Measurements from ENCODE around the gene WIZ.
"Not testable (repeated sequence)": the region's sequence is repeated elsewhere in the genome, so short reads cannot be mapped to it uniquely, and the experiment has no call there.

Gene WIZ

GRCh38 chr19:15449620-15450527 lies at the start of gene WIZ:
Gene WIZ (minus strand): TSS chr19:15449956. CDS start chr19:15448307, 1,649 bp downstream.
- peak; percentile 60 for DNase-seq

GRCh38 chr19:15498910-15499309 lies 49.2 kb upstream of the WIZ start:
- no peak for DNase-seq

- DNase-seq, result no peak
These were observed 48.6 kb upstream of the WIZ start for GRCh38 chr19:15498156-15498858.

DNA sequence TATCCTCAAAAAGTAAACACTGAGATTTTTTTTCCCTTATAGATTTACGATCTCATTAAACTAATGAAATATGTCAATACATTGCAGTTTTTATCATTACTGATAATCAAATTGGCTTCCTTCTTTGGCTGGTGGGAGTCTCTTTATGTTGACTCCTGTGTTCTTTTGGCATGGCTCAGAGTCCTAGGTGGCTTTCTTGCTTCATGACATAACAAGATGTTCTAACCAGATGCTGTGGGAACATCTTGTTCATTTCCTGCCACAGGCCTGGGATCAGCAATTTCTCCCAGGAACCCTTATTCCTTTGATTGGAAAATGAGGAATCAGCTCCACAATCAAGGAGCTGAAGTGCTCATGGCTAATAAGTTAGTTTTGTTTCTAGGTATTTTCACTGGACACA lies 45.4 kb upstream of the WIZ start:
- no peak for DNase-seq

GRCh38 chr19:15488489-15489226 lies 38.9 kb upstream of the WIZ start:
- DNase-seq, result no peak

- DNase-seq, result no peak
These were observed 37.3 kb upstream of the WIZ start for GRCh38 chr19:15487038-15487437.

DNA sequence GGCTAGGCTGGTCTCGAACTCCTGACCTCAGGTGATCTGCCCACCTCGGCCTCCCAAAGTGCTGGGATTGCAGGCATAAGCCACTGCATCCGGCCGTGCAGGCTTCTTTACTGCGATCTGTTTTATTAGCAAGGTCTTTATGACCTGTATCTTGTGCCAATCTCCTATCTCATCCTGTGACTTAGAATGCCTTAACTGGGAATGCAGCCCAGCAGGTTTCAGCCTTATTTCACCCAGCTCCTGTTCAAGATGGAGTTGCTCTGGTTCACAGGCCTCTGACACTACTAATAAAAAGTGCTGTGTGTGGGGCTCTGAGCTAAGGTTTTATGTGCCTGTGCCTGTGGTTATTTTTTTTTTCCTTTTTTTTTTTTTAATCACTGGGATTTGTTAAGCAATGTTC lies 36.0 kb upstream of the WIZ start:
- DNase-seq, result not testable (repeated sequence)

DNA sequence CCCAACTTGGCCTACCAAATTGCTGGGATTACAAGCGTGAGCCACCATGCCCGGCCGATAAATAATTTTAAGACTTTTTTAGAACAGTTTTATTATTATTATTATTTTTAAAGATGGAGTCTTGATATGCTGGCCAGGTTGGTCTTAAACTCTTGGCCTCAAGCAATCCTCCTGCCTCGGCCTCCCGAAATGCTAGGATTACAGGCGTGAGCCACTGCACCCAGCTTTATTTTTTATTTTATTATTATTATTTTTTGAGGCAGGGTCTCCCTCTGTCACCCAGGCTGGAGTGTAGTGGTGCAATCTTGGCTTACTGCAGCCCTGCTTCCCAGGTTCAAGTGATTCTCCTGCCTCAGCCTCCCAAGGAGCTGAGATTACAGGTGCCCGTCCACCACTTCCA lies 31.2 kb upstream of the WIZ start:
- DNase-seq, result not testable (repeated sequence)

GRCh38 chr19:15479391-15480345 lies 29.9 kb upstream of the WIZ start, which contains the start of gene PGLYRP2:
Gene PGLYRP2 (minus strand): TSS chr19:15479501. CDS start chr19:15479371, 130 bp downstream.
- peak; percentile 47 for DNase-seq

GRCh38 chr19:15476325-15476724 lies 26.6 kb upstream of the WIZ start:
- no peak for DNase-seq

DNA sequence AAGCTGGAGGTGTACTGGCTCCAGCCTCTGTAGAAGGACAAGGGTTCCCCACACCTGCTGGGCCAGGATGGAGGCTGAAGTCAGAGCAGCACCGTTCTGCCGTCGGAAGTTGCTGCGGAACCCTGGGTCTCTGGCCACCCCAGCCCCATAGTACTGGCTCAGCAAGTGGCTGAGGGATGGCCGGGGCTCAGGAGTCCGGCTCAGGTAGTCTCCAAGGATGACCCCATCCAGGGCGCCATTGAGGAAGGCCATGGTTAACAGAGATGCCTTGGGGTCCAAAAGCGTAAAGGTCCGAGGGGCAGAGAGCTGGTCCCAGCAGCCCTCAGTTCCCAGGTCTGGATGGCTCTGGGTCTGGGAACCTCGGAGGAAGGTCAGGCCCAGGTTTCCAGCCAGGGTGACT lies 25.9 kb upstream of the WIZ start:
- no peak for DNase-seq

GRCh38 chr19:15475169-15475568 lies 25.4 kb upstream of the WIZ start:
- no peak for DNase-seq

GRCh38 chr19:15473821-15474220 lies 24.1 kb upstream of the WIZ start:
- not testable (repeated sequence) for DNase-seq

DNA sequence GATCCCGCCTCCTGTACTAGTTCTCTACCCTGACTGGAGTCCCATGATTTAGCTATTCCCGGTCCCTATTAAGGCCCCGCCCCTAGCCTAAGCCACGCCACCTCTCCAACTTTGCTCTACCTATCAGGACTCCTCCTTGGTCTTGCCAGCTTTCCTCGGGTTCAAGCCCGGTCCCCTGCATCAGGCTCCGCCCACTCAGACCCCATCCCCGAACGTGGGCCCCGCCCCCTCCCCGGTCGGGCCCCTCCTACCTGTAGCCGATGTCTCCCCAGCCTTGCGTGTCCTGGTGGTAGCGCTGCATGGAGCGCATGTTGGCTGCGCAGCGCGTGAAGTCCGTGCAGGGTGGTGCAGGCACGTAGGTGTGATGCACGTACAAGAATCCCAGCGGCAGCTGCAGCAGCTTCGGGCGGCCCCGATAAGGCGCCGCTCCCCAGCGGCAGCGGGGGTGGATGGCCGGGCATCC lies 21.9 kb upstream of the WIZ start:
- DNase-seq, result no peak

- peak; percentile 8 for DNase-seq
These were observed 19.9 kb upstream of the WIZ start for GRCh38 chr19:15469513-15470297.

- DNase-seq, result no peak
These were observed 19.1 kb upstream of the WIZ start for GRCh38 chr19:15468675-15469512.

- no peak for DNase-seq
These were observed 18.0 kb upstream of the WIZ start for GRCh38 chr19:15467734-15468214.

DNA sequence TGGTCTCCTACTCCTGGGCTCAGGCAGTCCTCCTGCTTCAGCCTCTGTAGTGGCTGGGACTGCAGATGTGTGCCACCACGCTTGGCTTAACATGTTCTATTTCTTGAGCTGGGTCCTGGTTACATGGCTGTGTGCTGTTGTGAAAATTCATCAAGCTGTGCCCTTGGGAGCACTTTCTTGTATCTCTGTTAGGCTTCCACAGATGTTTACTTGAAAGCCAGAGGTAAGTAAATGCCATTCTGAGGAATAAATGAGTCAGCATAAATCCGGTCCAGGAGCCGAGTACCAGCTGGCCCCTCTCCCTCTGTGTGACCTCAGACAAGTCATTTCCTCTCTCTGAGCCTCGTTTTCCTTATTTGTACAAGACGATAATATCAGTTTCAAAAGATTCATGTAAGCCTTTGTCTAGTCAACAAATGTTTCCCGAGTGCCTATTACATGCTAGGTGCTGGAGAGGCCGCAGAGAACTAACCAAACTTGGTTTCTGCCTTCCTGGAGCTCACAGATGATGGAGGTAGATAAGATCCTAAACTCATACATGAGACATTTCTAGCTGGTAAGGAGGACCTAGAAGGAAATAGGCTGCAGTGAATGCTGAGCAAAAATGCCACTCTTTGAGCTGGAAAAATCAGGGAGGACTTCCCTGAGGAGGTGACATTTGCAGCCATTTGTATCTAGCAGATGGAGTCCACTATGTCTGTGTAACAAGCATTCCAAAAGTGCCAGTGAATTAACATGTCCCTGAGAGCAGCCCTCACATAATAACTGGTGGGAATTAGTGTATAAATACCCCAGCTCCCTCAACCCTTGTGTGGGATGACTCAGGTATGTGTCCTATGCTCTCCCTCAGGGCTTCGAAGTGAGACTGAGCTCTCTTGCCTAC lies 17.3 kb upstream of the WIZ start:
- no peak for DNase-seq
